ENCODE measurements around the gene EIF3B.
"Not testable (repeated sequence)": the region's sequence is repeated elsewhere in the genome, so short reads cannot be mapped to it uniquely, and the experiment has no call there.

EIF3B gene

DNA sequence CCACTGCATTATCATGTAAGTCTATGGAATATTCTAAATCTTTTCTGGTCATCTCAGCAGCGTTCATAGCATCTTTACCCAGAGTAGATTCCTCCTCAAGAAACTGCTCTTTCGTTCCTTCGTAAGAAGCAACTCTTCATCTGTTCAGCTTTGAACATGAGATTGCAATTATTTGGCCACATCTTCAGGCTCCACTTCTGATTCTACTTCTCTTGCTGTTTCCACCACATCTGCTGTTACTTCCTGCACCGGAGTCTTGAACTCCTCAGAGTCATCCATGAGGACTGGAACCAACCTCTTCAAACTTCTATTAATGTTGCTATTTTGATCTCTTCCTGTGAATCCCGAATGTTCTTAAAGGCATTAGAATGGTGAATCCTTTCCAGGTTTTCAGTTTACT is 61.4 kb downstream of the EIF3B start:
- no peak for DNase-seq

GRCh38 chr7:2416650-2417049 is 62.0 kb downstream of the EIF3B start:
- H3K4me2 ChIP-seq (ENCODE audit: low read length), result no peak overlapping the region
- H4K8ac ChIP-seq (ENCODE audit: low read depth, low read length), result no peak overlapping the region
- no peak overlapping the region for H3K18ac ChIP-seq (ENCODE audit: low read length)
- H3K36me3 ChIP-seq (ENCODE audit: control insufficient read depth, insufficient read depth, low read length), result no peaks in the 10 kb centered on the region
- no peak overlapping the region for H4K5ac ChIP-seq (ENCODE audit: low read length)
- H3K79me2 ChIP-seq (ENCODE audit: control insufficient read depth, insufficient read depth, low read length), result no peaks in the 10 kb centered on the region
- no peak overlapping the region for H3K56ac ChIP-seq (ENCODE audit: low read length)
- no peak overlapping the region for H3K27ac ChIP-seq (ENCODE audit: low read depth, low read length)
- H2BK120ac ChIP-seq (ENCODE audit: low read depth, low read length), result no peak overlapping the region
- WGBS (ENCODE audit: extremely low coverage, insufficient coverage, low lambda C conversion rate), result no CpG with 5 or more reads among the region's 6 CpGs
- H3K4ac ChIP-seq (ENCODE audit: low read depth, low read length), result no peak overlapping the region
- DNase-seq, result no peak
- no peak overlapping the region for H2BK5ac ChIP-seq (ENCODE audit: low read length)
- H3K27me3 ChIP-seq (ENCODE audit: insufficient read depth, low read length, poor library complexity), result no peaks in the 10 kb centered on the region
- H3K23ac ChIP-seq (ENCODE audit: low read length), result no peak overlapping the region
- H3K79me1 ChIP-seq (ENCODE audit: low read length), result peaks cover 2% of the 10 kb centered on the region
- no peak overlapping the region for H3K4me3 ChIP-seq (ENCODE audit: low read length)
- no peak overlapping the region for H2AK5ac ChIP-seq (ENCODE audit: low read length)
- H2BK15ac ChIP-seq (replicated peaks; ENCODE audit: low read depth), result no peak overlapping the region
- H3K9ac ChIP-seq (ENCODE audit: low read length), result no peak overlapping the region
- H3K4me1 ChIP-seq (ENCODE audit: control insufficient read depth, low read depth, low read length), result no peaks in the 10 kb centered on the region

More for the DNA sequence above, 61.4 kb downstream of the EIF3B start:
- Histone ChIP-seq H2AK5ac (ENCODE audit: low read length) (no peak overlapping the region), H3K56ac (ENCODE audit: low read length) (no peak overlapping the region), H3K9ac (ENCODE audit: low read length) (no peak overlapping the region), H3K79me2 (ENCODE audit: control insufficient read depth, insufficient read depth, low read length) (no peaks in the 10 kb centered on the region), H3K18ac (ENCODE audit: low read length) (no peak overlapping the region), H2BK120ac (ENCODE audit: low read depth, low read length) (no peak overlapping the region), H3K23ac (ENCODE audit: low read length) (no peak overlapping the region), H4K8ac (ENCODE audit: low read depth, low read length) (no peak overlapping the region), H3K79me1 (ENCODE audit: low read length) (peaks cover 2% of the 10 kb centered on the region), H3K36me3 (ENCODE audit: control insufficient read depth, insufficient read depth, low read length) (no peaks in the 10 kb centered on the region), H3K4ac (ENCODE audit: low read depth, low read length) (no peak overlapping the region), H3K4me3 (ENCODE audit: low read length) (no peak overlapping the region), H3K27me3 (ENCODE audit: insufficient read depth, low read length, poor library complexity) (no peaks in the 10 kb centered on the region), H2BK15ac (replicated peaks; ENCODE audit: low read depth) (no peak overlapping the region), H4K5ac (ENCODE audit: low read length) (no peak overlapping the region), H3K4me2 (ENCODE audit: low read length) (no peak overlapping the region), H3K4me1 (ENCODE audit: control insufficient read depth, low read depth, low read length) (no peaks in the 10 kb centered on the region), H3K27ac (ENCODE audit: low read depth, low read length) (no peak overlapping the region), H2BK5ac (ENCODE audit: low read length) (no peak overlapping the region)
- no CpG with 5 or more reads among the region's 5 CpGs for WGBS (ENCODE audit: extremely low coverage, insufficient coverage, low lambda C conversion rate)

DNA sequence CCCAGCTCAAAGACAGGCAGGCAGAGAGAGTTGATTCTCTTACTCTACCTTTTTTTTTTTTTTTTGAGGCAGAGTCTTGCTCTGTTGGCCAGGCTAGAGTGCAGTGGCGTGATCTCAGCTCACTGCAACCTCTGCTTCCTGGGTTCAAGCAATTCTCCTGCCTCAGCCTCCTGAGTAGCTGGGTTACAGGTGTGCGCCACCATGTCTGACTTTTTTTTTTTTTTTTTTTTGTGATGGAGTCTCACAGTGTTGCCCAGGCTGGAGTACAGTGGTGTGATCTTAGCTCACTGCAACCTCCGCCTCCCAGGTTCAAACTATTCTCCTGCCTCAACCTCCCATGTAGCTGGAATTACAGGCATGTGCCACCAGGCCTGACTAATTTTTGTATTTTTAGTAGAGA is 62.6 kb downstream of the EIF3B start:
- no CpG with 5 or more reads among the region's 3 CpGs for WGBS (ENCODE audit: extremely low coverage, insufficient coverage, low lambda C conversion rate)
- not testable (repeated sequence) for H2BK5ac ChIP-seq (ENCODE audit: low read length); H2AK5ac ChIP-seq (ENCODE audit: low read length); H3K4me1 ChIP-seq (ENCODE audit: control insufficient read depth, low read depth, low read length); H4K5ac ChIP-seq (ENCODE audit: low read length); H3K79me1 ChIP-seq (ENCODE audit: low read length); H3K4ac ChIP-seq (ENCODE audit: low read depth, low read length); DNase-seq; H3K36me3 ChIP-seq (ENCODE audit: control insufficient read depth, insufficient read depth, low read length); H3K4me2 ChIP-seq (ENCODE audit: low read length); H2BK15ac ChIP-seq (replicated peaks; ENCODE audit: low read depth); H2BK120ac ChIP-seq (ENCODE audit: low read depth, low read length); H3K9ac ChIP-seq (ENCODE audit: low read length); H4K8ac ChIP-seq (ENCODE audit: low read depth, low read length); H3K27me3 ChIP-seq (ENCODE audit: insufficient read depth, low read length, poor library complexity); H3K18ac ChIP-seq (ENCODE audit: low read length); H3K4me3 ChIP-seq (ENCODE audit: low read length); H3K23ac ChIP-seq (ENCODE audit: low read length); H3K27ac ChIP-seq (ENCODE audit: low read depth, low read length); H3K56ac ChIP-seq (ENCODE audit: low read length); H3K79me2 ChIP-seq (ENCODE audit: control insufficient read depth, insufficient read depth, low read length)

DNA sequence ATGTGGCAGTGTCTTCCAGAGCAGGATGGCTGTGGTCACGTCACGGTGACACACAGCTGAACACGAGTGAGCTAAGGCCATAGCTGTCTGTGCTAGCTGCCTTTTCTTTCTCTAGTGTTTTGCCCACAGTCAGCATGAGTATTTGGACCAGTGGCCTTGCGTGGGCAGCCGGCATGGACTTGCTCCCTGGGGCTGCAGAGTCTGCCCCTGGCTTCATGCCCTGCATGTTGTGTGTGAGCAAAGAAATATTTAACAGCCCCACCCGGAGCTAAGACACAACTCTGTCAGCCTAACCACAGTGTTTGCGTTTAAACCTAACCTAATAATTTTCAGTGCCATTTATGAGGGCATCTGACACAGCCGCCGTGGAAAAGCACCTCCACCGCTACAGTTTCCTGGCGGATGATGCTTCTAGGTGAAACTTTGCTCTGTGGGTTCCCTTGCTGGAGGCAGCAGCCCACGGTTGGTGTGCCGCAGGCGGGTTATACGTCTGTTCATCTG is 63.4 kb downstream of the EIF3B start:
- no peak overlapping the region for H3K9ac ChIP-seq (ENCODE audit: low read length)
- H3K18ac ChIP-seq (ENCODE audit: low read length), result no peak overlapping the region
- no peaks in the 10 kb centered on the region for H3K79me2 ChIP-seq (ENCODE audit: control insufficient read depth, insufficient read depth, low read length)
- no CpG with 5 or more reads among the region's 15 CpGs for WGBS (ENCODE audit: extremely low coverage, insufficient coverage, low lambda C conversion rate)
- no peak overlapping the region for H4K5ac ChIP-seq (ENCODE audit: low read length)
- H3K4me1 ChIP-seq (ENCODE audit: control insufficient read depth, low read depth, low read length), result no peaks in the 10 kb centered on the region
- H2AK5ac ChIP-seq (ENCODE audit: low read length), result no peak overlapping the region
- no peaks in the 10 kb centered on the region for H3K36me3 ChIP-seq (ENCODE audit: control insufficient read depth, insufficient read depth, low read length)
- H2BK15ac ChIP-seq (replicated peaks; ENCODE audit: low read depth), result no peak overlapping the region
- no peak overlapping the region for H2BK5ac ChIP-seq (ENCODE audit: low read length)
- H3K23ac ChIP-seq (ENCODE audit: low read length), result no peak overlapping the region
- H3K27me3 ChIP-seq (ENCODE audit: insufficient read depth, low read length, poor library complexity), result no peaks in the 10 kb centered on the region
- no peak overlapping the region for H3K56ac ChIP-seq (ENCODE audit: low read length)
- H2BK120ac ChIP-seq (ENCODE audit: low read depth, low read length), result no peak overlapping the region
- no peak overlapping the region for H3K27ac ChIP-seq (ENCODE audit: low read depth, low read length)
- peaks cover 2% of the 10 kb centered on the region for H3K79me1 ChIP-seq (ENCODE audit: low read length)
- no peak overlapping the region for H4K8ac ChIP-seq (ENCODE audit: low read depth, low read length)
- no peak for DNase-seq
- H3K4ac ChIP-seq (ENCODE audit: low read depth, low read length), result no peak overlapping the region
- H3K4me3 ChIP-seq (ENCODE audit: low read length), result no peak overlapping the region
- no peak overlapping the region for H3K4me2 ChIP-seq (ENCODE audit: low read length)

DNA sequence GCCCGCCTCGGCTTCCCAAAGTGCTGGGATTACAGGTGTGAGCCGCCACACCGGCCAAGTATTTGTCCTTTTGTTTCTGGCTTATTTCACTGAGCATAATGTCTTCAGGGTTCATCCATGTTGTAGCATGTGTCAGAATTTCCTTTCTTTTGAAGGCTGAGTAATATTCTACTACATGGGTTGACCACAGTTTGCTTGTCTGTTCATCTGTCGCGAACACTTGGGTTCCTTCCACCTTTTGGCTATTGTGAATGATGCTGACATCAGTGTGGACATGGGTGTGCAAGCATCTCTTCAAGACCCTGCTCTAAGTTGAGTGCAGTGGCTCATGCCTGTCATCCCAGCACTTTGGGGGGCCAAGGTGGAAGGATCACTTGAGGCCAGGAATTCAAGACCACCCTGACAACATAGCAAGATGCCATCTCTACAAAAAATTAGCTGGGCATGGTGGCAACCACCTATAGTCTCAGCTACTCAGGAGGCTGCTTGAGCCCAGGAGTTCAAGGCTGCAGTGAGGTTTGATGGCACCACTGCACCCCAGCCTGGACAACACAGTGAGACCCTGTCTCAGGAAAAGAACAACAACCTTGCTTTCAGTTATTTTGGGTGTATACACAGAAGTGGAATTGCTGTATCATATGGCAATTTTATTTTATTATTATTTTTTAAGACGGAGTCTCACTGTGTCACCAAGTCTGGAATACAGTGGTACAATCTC is 65.7 kb downstream of the EIF3B start:
- H3K4me2 ChIP-seq (ENCODE audit: low read length), result no peak overlapping the region
- H4K8ac ChIP-seq (ENCODE audit: low read depth, low read length), result no peak overlapping the region
- H3K36me3 ChIP-seq (ENCODE audit: control insufficient read depth, insufficient read depth, low read length), result no peaks in the 10 kb centered on the region
- H2BK120ac ChIP-seq (ENCODE audit: low read depth, low read length), result no peak overlapping the region
- no peak overlapping the region for H4K5ac ChIP-seq (ENCODE audit: low read length)
- H3K27me3 ChIP-seq (ENCODE audit: insufficient read depth, low read length, poor library complexity), result no peaks in the 10 kb centered on the region
- no peak overlapping the region for H2BK15ac ChIP-seq (replicated peaks; ENCODE audit: low read depth)
- no peak overlapping the region for H3K18ac ChIP-seq (ENCODE audit: low read length)
- DNase-seq, result no peak
- H3K4me1 ChIP-seq (ENCODE audit: control insufficient read depth, low read depth, low read length), result no peaks in the 10 kb centered on the region
- peaks cover 2% of the 10 kb centered on the region for H3K79me1 ChIP-seq (ENCODE audit: low read length)
- H3K9ac ChIP-seq (ENCODE audit: low read length), result no peak overlapping the region
- no peak overlapping the region for H2BK5ac ChIP-seq (ENCODE audit: low read length)
- H3K4ac ChIP-seq (ENCODE audit: low read depth, low read length), result no peak overlapping the region
- no peak overlapping the region for H3K56ac ChIP-seq (ENCODE audit: low read length)
- H3K4me3 ChIP-seq (ENCODE audit: low read length), result no peak overlapping the region
- H3K27ac ChIP-seq (ENCODE audit: low read depth, low read length), result no peak overlapping the region
- WGBS (ENCODE audit: extremely low coverage, insufficient coverage, low lambda C conversion rate), result no CpG with 5 or more reads among the region's 7 CpGs
- no peak overlapping the region for H2AK5ac ChIP-seq (ENCODE audit: low read length)
- no peak overlapping the region for H3K23ac ChIP-seq (ENCODE audit: low read length)
- no peaks in the 10 kb centered on the region for H3K79me2 ChIP-seq (ENCODE audit: control insufficient read depth, insufficient read depth, low read length)

- Histone ChIP-seq H2BK15ac (replicated peaks; ENCODE audit: low read depth) (no peak overlapping the region), H3K9ac (ENCODE audit: low read length) (no peak overlapping the region), H3K56ac (ENCODE audit: low read length) (no peak overlapping the region), H4K5ac (ENCODE audit: low read length) (no peak overlapping the region), H3K36me3 (ENCODE audit: control insufficient read depth, insufficient read depth, low read length) (no peaks in the 10 kb centered on the region), H2BK120ac (ENCODE audit: low read depth, low read length) (no peak overlapping the region), H4K8ac (ENCODE audit: low read depth, low read length) (no peak overlapping the region), H3K4me1 (ENCODE audit: control insufficient read depth, low read depth, low read length) (no peaks in the 10 kb centered on the region), H3K23ac (ENCODE audit: low read length) (no peak overlapping the region), H3K4ac (ENCODE audit: low read depth, low read length) (no peak overlapping the region), H3K18ac (ENCODE audit: low read length) (no peak overlapping the region), H3K4me3 (ENCODE audit: low read length) (no peak overlapping the region), H3K4me2 (ENCODE audit: low read length) (no peak overlapping the region), H3K27ac (ENCODE audit: low read depth, low read length) (no peak overlapping the region), H2BK5ac (ENCODE audit: low read length) (no peak overlapping the region), H2AK5ac (ENCODE audit: low read length) (no peak overlapping the region), H3K27me3 (ENCODE audit: insufficient read depth, low read length, poor library complexity) (no peaks in the 10 kb centered on the region), H3K79me1 (ENCODE audit: low read length) (peaks cover 2% of the 10 kb centered on the region), H3K79me2 (ENCODE audit: control insufficient read depth, insufficient read depth, low read length) (no peaks in the 10 kb centered on the region)
- no CpG with 5 or more reads among the region's 9 CpGs for WGBS (ENCODE audit: extremely low coverage, insufficient coverage, low lambda C conversion rate)
- no peak for DNase-seq
These were observed 67.3 kb downstream of the EIF3B start for GRCh38 chr7:2421943-2422310.
